K562 (cell line): ENCODE data around the gene CENPP. TPM values are rescaled to one million over a fixed set of nuclear protein-coding genes. Genes with fewer than 3 reads are reported as not detected.

ENCODE experiments used
- E2F3 ChIP-seq: fragments of 250-450 bp; sonication (Bioruptor Pico); IDR thresholded peaks from 2 replicates; pipeline ENCODE4 v1.4.0; 2020; ENCODE audit warnings: mild to moderate bottlenecking
- MAFG ChIP-seq: fragments of 450-650 bp; conservative IDR thresholded peaks from 2 replicates; pipeline ENCODE4 v1.6.1; 2016; ENCODE audit warnings: missing genetic modification characterization, missing compliant biosample characterization
- NCOA1 ChIP-seq: fragments of 450-650 bp; IDR thresholded peaks from 2 replicates; pipeline ENCODE4 v1.6.1; 2016; ENCODE audit warnings: low read depth
- NONO ChIP-seq, 2 experiments: fragments of 200-400 bp in 1 of 2; fragments of 450-650 bp in 1 of 2; formaldehyde crosslinking in 1 of 2; IDR thresholded peaks; 2 replicates each; pipeline ENCODE4 v1.6.1; 2017; ENCODE audit warnings: low read depth in 2 of 2, mild to moderate bottlenecking in 2 of 2, moderate library complexity in 2 of 2, low read length in 1 of 2
- POLR2AphosphoS2 ChIP-seq: IDR thresholded peaks from 2 replicates; pipeline ENCODE4 v1.6.1; 2012; ENCODE audit warnings: low read length, improper control_type of control experiment
- TAF1 ChIP-seq: IDR thresholded peaks from 2 replicates; pipeline ENCODE4 v1.6.1; 2011; ENCODE audit warnings: mild to moderate bottlenecking, low read length, moderate library complexity; ENCODE audit not compliant: insufficient read depth, control insufficient read depth, severe bottlenecking; ENCODE audit errors: extremely low read depth
- TGIF2 ChIP-seq: sonication (generic); formaldehyde crosslinking; IDR thresholded peaks from 2 replicates; pipeline ENCODE4 v1.8.1; 2022; ENCODE audit warnings: mild to moderate bottlenecking, missing genetic modification reagents, moderate library complexity
- ZBTB12 ChIP-seq: fragments of 250-450 bp; sonication (Bioruptor Pico); IDR thresholded peaks from 2 replicates; pipeline ENCODE4 v1.4.0; 2020
- ZBTB43 ChIP-seq: sonication (generic); formaldehyde crosslinking; IDR thresholded peaks from 2 replicates; pipeline ENCODE4 v1.8.0; 2023; ENCODE audit warnings: mild to moderate bottlenecking, missing genetic modification reagents
- ZC3H11A ChIP-seq: IDR thresholded peaks from 2 replicates; pipeline ENCODE4 v1.6.1; 2012; ENCODE audit warnings: low read depth, low read length, improper control_type of control experiment
- ZNF232 ChIP-seq: sonication (generic); formaldehyde crosslinking; IDR thresholded peaks from 2 replicates; pipeline ENCODE4 v1.8.0; 2022; ENCODE audit warnings: mild to moderate bottlenecking, missing genetic modification reagents
- ZNF24 ChIP-seq: fragments of 450-650 bp; IDR thresholded peaks from 2 replicates; pipeline ENCODE4 v1.6.1; 2016
- ZNF263 ChIP-seq: sonication (generic); formaldehyde crosslinking; IDR thresholded peaks from 2 replicates; pipeline ENCODE4 v1.8.0; 2022; ENCODE audit warnings: mild to moderate bottlenecking, missing genetic modification reagents, borderline replicate concordance
- ZNF311 ChIP-seq: fragments of 250-450 bp; sonication (Bioruptor Pico); IDR thresholded peaks from 2 replicates; pipeline ENCODE4 v1.4.0; 2020; ENCODE audit warnings: mild to moderate bottlenecking, moderate library complexity
- ZNF644 ChIP-seq: fragments of 200-800 bp; sonication (Bioruptor generic); IDR thresholded peaks from 2 replicates; pipeline ENCODE4 v1.6.1; 2016; ENCODE audit warnings: low read depth, missing genetic modification characterization, missing compliant biosample characterization
- polyA plus RNA-seq, 8 experiments: library from polyadenylated mRNA; depleted of rRNA in 4 of 8; stranded (reverse) in 5 of 8; unstranded in 3 of 8; fragments of >200 nt; fragmentation: Nextera tagmentation in 2 of 8; fragmentation: Illumina TruSeq in 1 of 8; extraction: Ambion mirVana in 2 of 8; extraction: Trizol in 1 of 8; gene quantifications; 2 replicates each; pipeline versions ENCODE4 v1.2.1 to v1.2.3, GENCODE V29; 2011 to 2014; ENCODE audit warnings: inconsistent platforms in 1 of 8, missing spikeins in 1 of 8
- total RNA-seq, 7 experiments: library from RNA; depleted of rRNA in 6 of 7; stranded (reverse); fragments of >200 nt in 6 of 7; fragmentation: Illumina TruSeq in 2 of 7; extraction: Trizol in 2 of 7; gene quantifications; 2 replicates each; pipeline versions ENCODE4 v1.2.1 to v1.2.3, GENCODE V29; 2011 to 2021; ENCODE audit warnings: low replicate concordance in 1 of 7
- TF ChIP-seq, protein P1 (sequence below): fragments of 450-650 bp; formaldehyde crosslinking; IDR thresholded peaks from 2 replicates; pipeline ENCODE4 v1.4.0; 2020; ENCODE audit warnings: mild to moderate bottlenecking, moderate library complexity
- TF ChIP-seq, protein P2 (sequence below), 2 experiments: fragments of 200-800 bp in 1 of 2; sonication (Bioruptor generic) in 1 of 2; sonication (generic) in 1 of 2; formaldehyde crosslinking in 1 of 2; IDR thresholded peaks in 1 of 2; conservative IDR thresholded peaks in 1 of 2; 2 replicates each; pipeline versions ENCODE4 v1.5.0 to v1.6.1; 2016 to 2020; ENCODE audit warnings: missing compliant biosample characterization in 1 of 2, missing genetic modification characterization in 1 of 2, missing genetic modification reagents in 1 of 2
- TF ChIP-seq, protein P3 (sequence below): fragments of 250-450 bp; sonication (Bioruptor Pico); IDR thresholded peaks from 2 replicates; pipeline ENCODE4 v1.5.1; 2021; ENCODE audit warnings: mild to moderate bottlenecking

Gene CENPP
- total and polyA plus RNA-seq, 9 of the 15 experiments (the other 6 are each of a cell fraction or from before 2014, with no cell fraction given) = 8.0 to 28.5 (median 17.9) TPM

DNA sequence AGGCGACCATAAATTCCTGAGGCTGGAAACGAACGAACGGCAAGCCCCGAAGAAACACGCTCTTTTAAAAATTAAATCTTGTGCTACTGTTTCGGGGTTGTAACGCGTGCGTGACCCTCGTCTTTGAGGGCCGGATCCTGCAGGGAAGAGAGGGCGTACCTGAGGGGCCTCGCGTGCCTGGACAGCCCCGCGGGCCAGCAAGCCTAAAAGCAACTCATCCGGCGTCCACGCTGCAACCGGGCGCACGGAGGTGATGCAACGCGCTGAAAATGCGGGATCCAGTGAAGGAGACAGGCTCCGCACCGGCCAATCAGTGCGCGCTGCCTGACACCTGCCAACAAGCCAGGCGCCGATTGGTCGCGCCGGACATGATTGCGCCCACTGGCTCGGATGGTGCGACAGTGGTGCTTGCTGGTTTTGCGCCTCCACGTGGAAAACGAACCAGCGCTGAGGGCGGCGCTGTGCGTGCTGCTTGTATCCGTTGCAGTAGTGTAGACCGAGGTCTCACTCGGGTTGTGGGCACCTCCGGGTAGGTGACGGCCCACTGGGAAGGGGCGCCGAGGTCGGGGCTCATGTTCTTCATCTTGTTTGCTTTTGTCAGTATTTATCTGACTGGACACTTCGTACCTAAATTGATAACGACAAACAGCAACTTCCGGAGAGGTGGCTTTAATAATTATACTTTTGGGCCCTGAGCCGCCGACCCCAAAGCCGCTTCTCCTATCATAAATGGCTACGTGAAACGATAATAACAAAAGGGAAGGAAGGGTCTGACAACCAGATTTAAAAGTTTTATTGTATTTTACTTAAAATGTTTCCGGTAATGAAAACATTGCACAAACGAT lies 32.1 kb upstream of the CENPP start, which contains the start of gene IARS1 (continued):
- 0 out of 2 replicates have a peak, but pooled peaks have one; percentile 62 for TF ChIP-seq E2F3 (CRISPR knock-in tag)
- no peak; the same call in 1 of the 2 replicates for TF ChIP-seq POLR2AphosphoS2
- TF ChIP-seq TAF1 = peak; percentile 86
- TF ChIP-seq, protein P1, sequence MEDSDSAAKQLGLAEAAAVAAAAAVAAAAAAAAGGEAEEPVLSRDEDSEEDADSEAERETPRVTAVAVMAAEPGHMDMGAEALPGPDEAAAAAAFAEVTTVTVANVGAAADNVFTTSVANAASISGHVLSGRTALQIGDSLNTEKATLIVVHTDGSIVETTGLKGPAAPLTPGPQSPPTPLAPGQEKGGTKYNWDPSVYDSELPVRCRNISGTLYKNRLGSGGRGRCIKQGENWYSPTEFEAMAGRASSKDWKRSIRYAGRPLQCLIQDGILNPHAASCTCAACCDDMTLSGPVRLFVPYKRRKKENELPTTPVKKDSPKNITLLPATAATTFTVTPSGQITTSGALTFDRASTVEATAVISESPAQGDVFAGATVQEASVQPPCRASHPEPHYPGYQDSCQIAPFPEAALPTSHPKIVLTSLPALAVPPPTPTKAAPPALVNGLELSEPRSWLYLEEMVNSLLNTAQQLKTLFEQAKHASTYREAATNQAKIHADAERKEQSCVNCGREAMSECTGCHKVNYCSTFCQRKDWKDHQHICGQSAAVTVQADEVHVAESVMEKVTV = peak; percentile 8; the same call in 1 of the 2 replicates
- no peak for TF ChIP-seq ZNF311
- TF ChIP-seq ZNF644 = no peak
- TF ChIP-seq TGIF2 (CRISPR knock-in tag) = no peak
- TF ChIP-seq ZNF263 (CRISPR knock-in tag) = no peak
- TF ChIP-seq NCOA1 = no peak
- TF ChIP-seq ZNF232 = no peak
- no peak for TF ChIP-seq ZBTB43 (CRISPR knock-in tag)
- TF ChIP-seq ZNF24 = peak; percentile 68; the same call in 1 of the 2 replicates
- TF ChIP-seq, protein P2, sequence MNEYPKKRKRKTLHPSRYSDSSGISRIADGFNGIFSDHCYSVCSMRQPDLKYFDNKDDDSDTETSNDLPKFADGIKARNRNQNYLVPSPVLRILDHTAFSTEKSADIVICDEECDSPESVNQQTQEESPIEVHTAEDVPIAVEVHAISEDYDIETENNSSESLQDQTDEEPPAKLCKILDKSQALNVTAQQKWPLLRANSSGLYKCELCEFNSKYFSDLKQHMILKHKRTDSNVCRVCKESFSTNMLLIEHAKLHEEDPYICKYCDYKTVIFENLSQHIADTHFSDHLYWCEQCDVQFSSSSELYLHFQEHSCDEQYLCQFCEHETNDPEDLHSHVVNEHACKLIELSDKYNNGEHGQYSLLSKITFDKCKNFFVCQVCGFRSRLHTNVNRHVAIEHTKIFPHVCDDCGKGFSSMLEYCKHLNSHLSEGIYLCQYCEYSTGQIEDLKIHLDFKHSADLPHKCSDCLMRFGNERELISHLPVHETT (CRISPR knock-in tag; conservative IDR thresholded peaks at IDR 0.05 in 1 of 2, IDR thresholded peaks at IDR 0.05 in 1 of 2) = peak in 1 of 2 experiments; percentile 82; a peak in 2 of 4 replicates
- no peak for TF ChIP-seq ZC3H11A
- TF ChIP-seq, protein P3, sequence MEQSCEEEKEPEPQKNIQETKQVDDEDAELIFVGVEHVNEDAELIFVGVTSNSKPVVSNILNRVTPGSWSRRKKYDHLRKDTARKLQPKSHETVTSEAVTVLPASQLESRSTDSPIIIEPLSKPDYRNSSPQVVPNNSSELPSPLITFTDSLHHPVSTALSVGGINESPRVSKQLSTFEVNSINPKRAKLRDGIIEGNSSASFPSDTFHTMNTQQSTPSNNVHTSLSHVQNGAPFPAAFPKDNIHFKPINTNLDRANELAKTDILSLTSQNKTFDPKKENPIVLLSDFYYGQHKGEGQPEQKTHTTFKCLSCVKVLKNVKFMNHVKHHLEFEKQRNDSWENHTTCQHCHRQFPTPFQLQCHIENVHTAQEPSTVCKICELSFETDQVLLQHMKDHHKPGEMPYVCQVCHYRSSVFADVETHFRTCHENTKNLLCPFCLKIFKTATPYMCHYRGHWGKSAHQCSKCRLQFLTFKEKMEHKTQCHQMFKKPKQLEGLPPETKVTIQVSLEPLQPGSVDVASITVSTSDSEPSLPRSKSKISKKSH (CRISPR knock-in tag) = no peak
- TF ChIP-seq ZBTB12 = peak; percentile 76
- no peak for TF ChIP-seq MAFG (tag)
- peak in 1 of 2 experiments; percentile 54; a peak in 1 of 4 replicates for TF ChIP-seq NONO (IDR thresholded peaks at IDR 0.05; ENCODE audit: low read depth in 2 of 2, low read length in 1 of 2)
